Osteoblast (primary cell): ENCODE data around the gene RAB8B. TPM values are rescaled to one million over a fixed set of nuclear protein-coding genes. Genes with fewer than 3 reads are reported as not detected.

Experiments used
- DNase-seq: peaks from one replicate; pipeline ENCODE4 v3.0.0; 2011; ENCODE audit warnings: low spot score, mixed read lengths; ENCODE audit not compliant: insufficient read length; ENCODE audit errors: missing footprints
- H2AFZ ChIP-seq: 2 replicates; pipeline ENCODE4 v1.6.0; 2011; ENCODE audit warnings: mild to moderate bottlenecking, low read length
- H3K27ac ChIP-seq: 2 replicates; pipeline ENCODE4 v1.5.1; 2011; ENCODE audit warnings: mild to moderate bottlenecking, low read depth, low read length, moderate library complexity
- H3K27me3 ChIP-seq: 2 replicates; pipeline ENCODE4 v1.6.0; 2012; ENCODE audit warnings: mild to moderate bottlenecking, control low read depth, inconsistent platforms, low read length, moderate library complexity; ENCODE audit not compliant: insufficient read depth
- H3K36me3 ChIP-seq: 2 replicates; pipeline ENCODE4 v1.5.1; 2011; ENCODE audit warnings: mild to moderate bottlenecking, low read length, control low read depth, moderate library complexity; ENCODE audit not compliant: insufficient read depth
- H3K4me1 ChIP-seq: 2 replicates; pipeline ENCODE4 v1.5.1; 2011; ENCODE audit warnings: mild to moderate bottlenecking, low read length, control low read depth, moderate library complexity; ENCODE audit not compliant: insufficient read depth
- H3K4me2 ChIP-seq: 2 replicates; pipeline ENCODE4 v1.6.0; 2011; ENCODE audit warnings: mild to moderate bottlenecking, low read length; ENCODE audit not compliant: insufficient read depth
- H3K4me3 ChIP-seq: fragments of 200-600 bp; sonication (generic); 3 replicates; pipeline ENCODE4 v1.5.1; 2012; ENCODE audit warnings: mild to moderate bottlenecking, low read length, inconsistent platforms; ENCODE audit not compliant: insufficient read depth
- H3K79me2 ChIP-seq: 2 replicates; pipeline ENCODE4 v1.6.0; 2012; ENCODE audit warnings: mild to moderate bottlenecking, low read length, control low read depth, inconsistent platforms; ENCODE audit not compliant: insufficient read depth
- H3K9me3 ChIP-seq: 2 replicates; pipeline ENCODE4 v1.5.1; 2011; ENCODE audit warnings: low read depth, low read length, control low read depth
- H4K20me1 ChIP-seq: 2 replicates; pipeline ENCODE4 v1.6.0; 2012; ENCODE audit warnings: mild to moderate bottlenecking, low read length, control low read depth; ENCODE audit not compliant: insufficient read depth
- total RNA-seq: library from RNA; depleted of rRNA; stranded (reverse); fragments of >200 nt; gene quantifications from 2 replicates; pipeline ENCODE4 v1.2.3, GENCODE V29; 2012
- TF ChIP-seq, protein P1 (sequence below): IDR thresholded peaks from 2 replicates; pipeline ENCODE4 v1.5.1; 2011; ENCODE audit warnings: mild to moderate bottlenecking, low read depth, low read length, moderate library complexity; ENCODE audit errors: extremely low read depth

RAB8B gene
- total RNA-seq, 1 donor: 57.5 TPM

GRCh38 chr15:63263519-63263918, 74.1 kb downstream of the RAB8B start:
- H3K27me3 ChIP-seq: no peaks in the 10 kb centered on the region
- H3K36me3 ChIP-seq: peaks cover 24% of the 10 kb centered on the region
- no peak overlapping the region for H3K4me3 ChIP-seq
- no peaks in the 10 kb centered on the region for H3K79me2 ChIP-seq
- DNase-seq: no peak
- H4K20me1 ChIP-seq: no peaks in the 10 kb centered on the region
- H2AFZ ChIP-seq: no peak overlapping the region
- no peak overlapping the region for H3K27ac ChIP-seq
- no peaks in the 10 kb centered on the region for H3K4me1 ChIP-seq
- no peaks in the 10 kb centered on the region for H3K9me3 ChIP-seq
- TF ChIP-seq, protein P1, sequence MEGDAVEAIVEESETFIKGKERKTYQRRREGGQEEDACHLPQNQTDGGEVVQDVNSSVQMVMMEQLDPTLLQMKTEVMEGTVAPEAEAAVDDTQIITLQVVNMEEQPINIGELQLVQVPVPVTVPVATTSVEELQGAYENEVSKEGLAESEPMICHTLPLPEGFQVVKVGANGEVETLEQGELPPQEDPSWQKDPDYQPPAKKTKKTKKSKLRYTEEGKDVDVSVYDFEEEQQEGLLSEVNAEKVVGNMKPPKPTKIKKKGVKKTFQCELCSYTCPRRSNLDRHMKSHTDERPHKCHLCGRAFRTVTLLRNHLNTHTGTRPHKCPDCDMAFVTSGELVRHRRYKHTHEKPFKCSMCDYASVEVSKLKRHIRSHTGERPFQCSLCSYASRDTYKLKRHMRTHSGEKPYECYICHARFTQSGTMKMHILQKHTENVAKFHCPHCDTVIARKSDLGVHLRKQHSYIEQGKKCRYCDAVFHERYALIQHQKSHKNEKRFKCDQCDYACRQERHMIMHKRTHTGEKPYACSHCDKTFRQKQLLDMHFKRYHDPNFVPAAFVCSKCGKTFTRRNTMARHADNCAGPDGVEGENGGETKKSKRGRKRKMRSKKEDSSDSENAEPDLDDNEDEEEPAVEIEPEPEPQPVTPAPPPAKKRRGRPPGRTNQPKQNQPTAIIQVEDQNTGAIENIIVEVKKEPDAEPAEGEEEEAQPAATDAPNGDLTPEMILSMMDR: no peak
- H3K4me2 ChIP-seq: no peak overlapping the region

DNA sequence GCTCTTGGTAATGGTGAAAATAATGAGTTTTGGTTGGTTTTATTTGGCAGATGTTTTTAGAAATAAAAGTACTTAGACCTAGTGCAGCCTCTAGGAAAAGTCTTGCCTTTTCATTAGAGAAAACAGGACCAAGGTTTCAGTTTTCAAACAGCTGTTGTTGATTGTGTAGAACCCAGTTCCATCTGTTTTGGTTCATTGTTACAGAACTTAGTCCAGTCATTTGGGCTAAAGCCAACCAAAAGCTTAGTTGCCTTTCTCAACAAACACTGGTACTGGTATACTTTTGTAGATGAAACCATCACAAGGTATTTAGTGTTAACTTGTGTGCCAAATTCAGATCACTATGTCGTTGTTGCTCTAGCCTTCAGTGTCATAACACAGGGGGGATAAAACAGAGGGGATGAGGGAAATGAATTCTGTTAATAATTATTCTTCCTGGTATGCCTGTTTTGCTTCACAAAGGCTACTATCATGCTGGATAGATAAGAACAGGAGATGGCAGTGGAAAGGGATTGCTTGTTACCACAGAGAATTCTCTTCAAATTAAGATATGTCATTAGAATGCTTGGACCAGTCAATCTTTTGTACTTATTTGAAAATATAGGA, 75.4 kb downstream of the RAB8B start:
- no peak for DNase-seq
- H3K4me2 ChIP-seq: no peak overlapping the region
- no peaks in the 10 kb centered on the region for H3K79me2 ChIP-seq
- no peak overlapping the region for H2AFZ ChIP-seq
- H4K20me1 ChIP-seq: no peaks in the 10 kb centered on the region
- no peak overlapping the region for H3K4me3 ChIP-seq
- no peaks in the 10 kb centered on the region for H3K4me1 ChIP-seq
- TF ChIP-seq, protein P1: no peak
- no peak overlapping the region for H3K27ac ChIP-seq
- no peaks in the 10 kb centered on the region for H3K9me3 ChIP-seq
- no peaks in the 10 kb centered on the region for H3K27me3 ChIP-seq
- peaks cover 24% of the 10 kb centered on the region for H3K36me3 ChIP-seq

DNA sequence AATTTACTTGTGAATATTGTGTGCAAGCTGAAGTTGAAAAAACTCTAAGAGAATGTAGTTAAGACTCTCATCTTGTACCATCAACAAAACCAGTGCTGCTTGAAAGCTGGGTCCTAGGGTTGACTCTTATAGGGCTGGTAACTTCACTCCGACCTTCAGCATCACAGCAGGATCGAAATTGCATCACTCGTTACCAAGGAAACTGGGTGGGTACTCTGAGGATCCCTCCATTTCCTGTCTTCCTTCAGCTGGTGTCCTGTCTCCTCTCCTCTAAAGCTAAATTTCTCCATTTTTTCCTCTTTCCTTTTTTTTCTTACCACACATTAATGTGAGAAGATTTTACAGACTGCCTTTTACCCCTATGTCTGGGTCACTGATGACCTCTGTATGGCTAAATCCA, 85.0 kb downstream of the RAB8B start:
- H3K4me3 ChIP-seq: no peak overlapping the region
- no peaks in the 10 kb centered on the region for H4K20me1 ChIP-seq
- H3K27ac ChIP-seq: no peak overlapping the region
- no peak overlapping the region for H3K4me2 ChIP-seq
- no peaks in the 10 kb centered on the region for H3K9me3 ChIP-seq
- no peak overlapping the region for H2AFZ ChIP-seq
- H3K79me2 ChIP-seq: peaks cover 2% of the 10 kb centered on the region
- no peaks in the 10 kb centered on the region for H3K27me3 ChIP-seq
- TF ChIP-seq, protein P1: no peak
- peaks cover 11% of the 10 kb centered on the region for H3K4me1 ChIP-seq
- H3K36me3 ChIP-seq: no peaks in the 10 kb centered on the region
- DNase-seq: no peak

DNA sequence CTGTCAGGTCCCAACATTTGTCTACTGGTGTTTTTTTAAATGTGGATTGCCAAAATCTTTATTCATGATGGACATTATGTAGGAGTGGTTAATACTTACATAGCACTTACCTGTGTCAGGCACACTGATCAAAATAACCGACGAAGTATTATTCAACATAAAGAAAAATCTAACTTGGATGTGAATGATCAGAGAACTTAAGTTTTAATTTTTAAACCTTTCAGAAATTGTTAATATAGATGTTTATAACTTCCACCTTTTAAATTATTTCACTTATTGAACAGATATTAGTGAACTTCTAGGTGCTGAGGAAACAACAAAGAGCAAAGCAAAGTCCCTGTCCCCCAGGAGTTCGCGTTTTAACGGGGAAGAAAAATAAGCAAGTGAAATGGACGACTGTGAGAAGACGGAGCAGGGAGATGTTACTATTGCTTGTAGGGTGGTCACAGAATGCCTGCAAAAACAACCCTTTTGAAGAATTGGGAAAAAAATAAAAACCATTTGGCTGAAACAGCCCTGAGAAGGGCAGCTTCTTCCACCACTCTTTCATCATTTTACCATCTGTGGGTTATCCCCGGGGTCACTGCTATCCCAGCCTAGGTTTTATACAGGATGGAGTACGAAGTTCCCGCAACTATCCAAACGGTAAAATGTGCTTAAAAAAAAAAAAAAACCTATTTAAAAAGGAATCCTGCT, 87.1 kb downstream of the RAB8B start:
- H3K4me2 ChIP-seq: peak overlapping the region; percentile 96
- peak overlapping the region; percentile 81 for H2AFZ ChIP-seq
- peak; percentile 48 for DNase-seq
- H3K36me3 ChIP-seq: peaks cover 9% of the 10 kb centered on the region
- no peaks in the 10 kb centered on the region for H3K9me3 ChIP-seq
- H3K4me3 ChIP-seq: peak overlapping the region; percentile 78
- H3K27me3 ChIP-seq: no peaks in the 10 kb centered on the region
- peaks cover 11% of the 10 kb centered on the region for H3K4me1 ChIP-seq
- TF ChIP-seq, protein P1: no peak
- H4K20me1 ChIP-seq: no peaks in the 10 kb centered on the region
- peak overlapping the region; percentile 80 for H3K27ac ChIP-seq
- peaks cover 2% of the 10 kb centered on the region for H3K79me2 ChIP-seq
